ENCODE measurements around the gene PHACTR4.

The PHACTR4 gene

DNA sequence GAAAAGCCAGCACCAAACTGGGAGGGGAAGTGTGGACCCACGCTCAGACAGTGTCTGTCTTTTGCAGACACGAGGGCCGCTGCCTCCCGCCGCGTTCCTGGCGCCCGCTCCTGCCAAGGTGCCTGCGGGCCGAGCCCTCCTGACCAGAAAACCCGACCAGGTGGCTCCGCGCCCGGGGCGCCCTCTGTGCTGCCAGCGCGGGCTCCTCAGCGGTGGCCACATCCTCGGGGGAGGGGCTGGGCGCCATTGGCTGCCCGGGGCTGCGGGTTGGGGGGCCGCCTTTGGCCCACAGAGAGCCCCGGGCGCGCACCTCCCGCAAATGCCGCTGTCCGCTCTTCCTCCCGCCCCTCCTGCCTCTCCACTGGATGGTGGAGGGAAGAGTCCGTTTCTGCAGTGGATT, 160.9 kb downstream of the PHACTR4 start:
- TF ChIP-seq, protein P1, sequence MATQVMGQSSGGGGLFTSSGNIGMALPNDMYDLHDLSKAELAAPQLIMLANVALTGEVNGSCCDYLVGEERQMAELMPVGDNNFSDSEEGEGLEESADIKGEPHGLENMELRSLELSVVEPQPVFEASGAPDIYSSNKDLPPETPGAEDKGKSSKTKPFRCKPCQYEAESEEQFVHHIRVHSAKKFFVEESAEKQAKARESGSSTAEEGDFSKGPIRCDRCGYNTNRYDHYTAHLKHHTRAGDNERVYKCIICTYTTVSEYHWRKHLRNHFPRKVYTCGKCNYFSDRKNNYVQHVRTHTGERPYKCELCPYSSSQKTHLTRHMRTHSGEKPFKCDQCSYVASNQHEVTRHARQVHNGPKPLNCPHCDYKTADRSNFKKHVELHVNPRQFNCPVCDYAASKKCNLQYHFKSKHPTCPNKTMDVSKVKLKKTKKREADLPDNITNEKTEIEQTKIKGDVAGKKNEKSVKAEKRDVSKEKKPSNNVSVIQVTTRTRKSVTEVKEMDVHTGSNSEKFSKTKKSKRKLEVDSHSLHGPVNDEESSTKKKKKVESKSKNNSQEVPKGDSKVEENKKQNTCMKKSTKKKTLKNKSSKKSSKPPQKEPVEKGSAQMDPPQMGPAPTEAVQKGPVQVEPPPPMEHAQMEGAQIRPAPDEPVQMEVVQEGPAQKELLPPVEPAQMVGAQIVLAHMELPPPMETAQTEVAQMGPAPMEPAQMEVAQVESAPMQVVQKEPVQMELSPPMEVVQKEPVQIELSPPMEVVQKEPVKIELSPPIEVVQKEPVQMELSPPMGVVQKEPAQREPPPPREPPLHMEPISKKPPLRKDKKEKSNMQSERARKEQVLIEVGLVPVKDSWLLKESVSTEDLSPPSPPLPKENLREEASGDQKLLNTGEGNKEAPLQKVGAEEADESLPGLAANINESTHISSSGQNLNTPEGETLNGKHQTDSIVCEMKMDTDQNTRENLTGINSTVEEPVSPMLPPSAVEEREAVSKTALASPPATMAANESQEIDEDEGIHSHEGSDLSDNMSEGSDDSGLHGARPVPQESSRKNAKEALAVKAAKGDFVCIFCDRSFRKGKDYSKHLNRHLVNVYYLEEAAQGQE (IDR thresholded peaks at IDR 0.05; ENCODE audit: insufficient replicate concordance, low read depth) = no peak
- TF ChIP-seq, protein P2, sequence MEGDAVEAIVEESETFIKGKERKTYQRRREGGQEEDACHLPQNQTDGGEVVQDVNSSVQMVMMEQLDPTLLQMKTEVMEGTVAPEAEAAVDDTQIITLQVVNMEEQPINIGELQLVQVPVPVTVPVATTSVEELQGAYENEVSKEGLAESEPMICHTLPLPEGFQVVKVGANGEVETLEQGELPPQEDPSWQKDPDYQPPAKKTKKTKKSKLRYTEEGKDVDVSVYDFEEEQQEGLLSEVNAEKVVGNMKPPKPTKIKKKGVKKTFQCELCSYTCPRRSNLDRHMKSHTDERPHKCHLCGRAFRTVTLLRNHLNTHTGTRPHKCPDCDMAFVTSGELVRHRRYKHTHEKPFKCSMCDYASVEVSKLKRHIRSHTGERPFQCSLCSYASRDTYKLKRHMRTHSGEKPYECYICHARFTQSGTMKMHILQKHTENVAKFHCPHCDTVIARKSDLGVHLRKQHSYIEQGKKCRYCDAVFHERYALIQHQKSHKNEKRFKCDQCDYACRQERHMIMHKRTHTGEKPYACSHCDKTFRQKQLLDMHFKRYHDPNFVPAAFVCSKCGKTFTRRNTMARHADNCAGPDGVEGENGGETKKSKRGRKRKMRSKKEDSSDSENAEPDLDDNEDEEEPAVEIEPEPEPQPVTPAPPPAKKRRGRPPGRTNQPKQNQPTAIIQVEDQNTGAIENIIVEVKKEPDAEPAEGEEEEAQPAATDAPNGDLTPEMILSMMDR (IDR thresholded peaks at IDR 0.05; ENCODE audit: insufficient read depth, low read length) = no peak
- TF ChIP-seq POLR2AphosphoS5 (IDR thresholded peaks at IDR 0.05; ENCODE audit: low read depth) (no peak), GABPA (IDR thresholded peaks at IDR 0.05; ENCODE audit: low read depth) (no peak), SPI1 (IDR thresholded peaks at IDR 0.05; ENCODE audit: borderline replicate concordance, low read depth) (no peak)
- DNase-seq (ENCODE audit: low read depth in 1 of 2, low spot score in 1 of 2) = no peak
- no peak overlapping the region for H3K4me3 ChIP-seq (replicated peaks; ENCODE audit: insufficient read depth, low read length)
- H3K27me3 ChIP-seq (ENCODE audit: insufficient read depth, poor library complexity, severe bottlenecking) = no peaks in the 10 kb centered on the region
- H3K27ac ChIP-seq (replicated peaks) = no peak overlapping the region

GRCh38 chr1:28534671-28535070, 165.1 kb downstream of the PHACTR4 start:
- H3K27me3 ChIP-seq (ENCODE audit: insufficient read depth, poor library complexity, severe bottlenecking) = no peaks in the 10 kb centered on the region
- TF ChIP-seq, protein P2 (IDR thresholded peaks at IDR 0.05; ENCODE audit: insufficient read depth, low read length) = no peak
- TF ChIP-seq POLR2AphosphoS5 (IDR thresholded peaks at IDR 0.05; ENCODE audit: low read depth) (no peak), SPI1 (IDR thresholded peaks at IDR 0.05; ENCODE audit: borderline replicate concordance, low read depth) (no peak), GABPA (IDR thresholded peaks at IDR 0.05; ENCODE audit: low read depth) (no peak)
- TF ChIP-seq, protein P1 (IDR thresholded peaks at IDR 0.05; ENCODE audit: insufficient replicate concordance, low read depth) = no peak
- DNase-seq (ENCODE audit: low read depth in 1 of 2, low spot score in 1 of 2) = no peak
- H3K27ac ChIP-seq (replicated peaks) = no peak overlapping the region
- H3K4me3 ChIP-seq (replicated peaks; ENCODE audit: insufficient read depth, low read length) = no peak overlapping the region

DNA sequence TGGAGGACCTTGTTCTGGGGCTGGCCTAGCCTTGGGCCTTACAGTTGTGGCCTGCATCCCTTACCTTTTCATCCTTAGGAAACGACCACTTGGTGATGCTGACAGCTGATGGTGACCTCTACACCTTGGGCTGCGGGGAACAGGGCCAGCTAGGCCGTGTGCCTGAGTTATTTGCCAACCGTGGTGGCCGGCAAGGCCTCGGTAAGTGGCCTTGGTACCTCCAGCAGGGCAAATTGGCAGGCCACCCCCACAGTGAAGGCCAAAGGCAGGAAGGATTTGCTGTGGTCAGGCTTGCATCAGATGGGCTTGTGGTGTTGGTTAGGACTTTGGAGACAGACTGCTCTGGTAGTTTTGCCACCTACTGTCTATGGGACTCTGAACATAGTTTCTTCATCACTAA, 165.6 kb downstream of the PHACTR4 start:
- no peak for TF ChIP-seq GABPA (IDR thresholded peaks at IDR 0.05; ENCODE audit: low read depth)
- no peak for TF ChIP-seq SPI1 (IDR thresholded peaks at IDR 0.05; ENCODE audit: borderline replicate concordance, low read depth)
- TF ChIP-seq, protein P2 (IDR thresholded peaks at IDR 0.05; ENCODE audit: insufficient read depth, low read length) = no peak
- TF ChIP-seq POLR2AphosphoS5 (IDR thresholded peaks at IDR 0.05; ENCODE audit: low read depth) = no peak
- TF ChIP-seq, protein P1 (IDR thresholded peaks at IDR 0.05; ENCODE audit: insufficient replicate concordance, low read depth) = no peak
- Histone ChIP-seq H3K27ac (replicated peaks) (no peak overlapping the region), H3K27me3 (ENCODE audit: insufficient read depth, poor library complexity, severe bottlenecking) (no peaks in the 10 kb centered on the region), H3K4me3 (replicated peaks; ENCODE audit: insufficient read depth, low read length) (no peak overlapping the region)
- peak in 1 of 2 experiments; percentile 21 for DNase-seq (ENCODE audit: low read depth in 1 of 2, low spot score in 1 of 2)

All from HL-60 (cell line).